NCI-H2107 treated with DMSO at 0.1 percent for 48 hours (cell line): Measurements from ENCODE around the gene IARS2.
A peak's percentile ranks its signal among the peaks of the same experiment; 100 is the strongest.
"Not testable (repeated sequence)": the region's sequence is repeated elsewhere in the genome, so short reads cannot be mapped to it uniquely, and the experiment has no call there.

Experiments used
- DNase-seq: peaks from one replicate; lab custom pipeline; 2025; ENCODE audit not compliant: unreplicated experiment; lab: John Stamatoyannopoulos, UW

Gene IARS2

DNA sequence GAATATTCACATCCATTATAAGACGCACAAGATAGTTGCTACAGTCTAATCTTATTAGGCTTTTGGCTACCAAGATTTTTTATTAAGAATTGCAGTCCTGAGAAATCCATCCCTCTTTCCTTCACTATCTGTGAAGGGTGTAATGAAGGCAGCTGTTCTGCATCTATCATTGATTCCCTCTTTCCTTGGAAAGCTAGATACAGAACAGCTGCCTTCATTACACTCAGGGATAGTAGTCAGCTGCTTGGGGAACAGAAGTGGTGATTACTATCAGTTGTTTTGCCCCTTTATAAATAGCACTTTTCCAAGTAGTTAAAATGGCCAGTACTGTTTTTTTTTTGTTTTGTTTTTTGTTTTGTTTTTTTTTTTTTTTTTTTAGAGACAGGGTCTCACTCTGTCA, 70.2 kb downstream of the IARS2 start:
- DNase-seq = no peak

DNA sequence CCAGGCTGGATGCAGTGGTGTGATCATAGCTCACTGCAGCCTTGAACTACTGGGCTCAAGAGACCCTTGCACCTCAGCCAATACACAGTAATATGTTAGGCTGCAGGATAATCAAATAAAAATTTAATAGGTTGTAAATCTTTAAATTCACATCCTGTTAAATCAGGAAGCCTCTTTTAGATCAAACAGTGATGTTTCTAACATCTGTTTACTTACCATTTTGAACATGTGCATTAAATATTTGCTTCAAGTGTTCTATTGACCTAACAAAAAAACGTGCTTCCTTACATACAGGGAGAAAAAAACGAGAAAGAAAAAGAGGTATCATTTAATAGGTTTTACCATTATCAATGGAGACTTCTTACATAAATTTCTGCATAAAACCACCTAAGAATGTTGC, 70.6 kb downstream of the IARS2 start:
- DNase-seq = no peak

DNA sequence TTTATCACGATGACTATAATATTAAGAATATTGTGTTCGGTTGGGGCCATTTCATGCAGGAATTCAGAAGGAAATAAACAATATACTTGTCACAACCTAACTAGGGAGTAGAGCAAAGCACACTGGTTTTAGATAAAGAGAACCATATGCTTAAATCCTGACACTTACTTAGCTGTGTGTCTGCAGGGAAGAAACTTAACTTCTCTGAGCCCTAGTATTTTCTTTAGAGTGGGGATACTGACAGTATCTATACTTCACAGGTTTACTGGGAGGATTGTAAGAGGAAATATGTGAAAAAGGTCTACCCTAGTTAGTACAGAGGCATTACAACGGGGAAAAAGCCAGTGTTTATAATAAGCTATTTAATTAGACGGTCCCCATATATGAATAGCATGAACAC, 72.9 kb downstream of the IARS2 start:
- no peak for DNase-seq

DNA sequence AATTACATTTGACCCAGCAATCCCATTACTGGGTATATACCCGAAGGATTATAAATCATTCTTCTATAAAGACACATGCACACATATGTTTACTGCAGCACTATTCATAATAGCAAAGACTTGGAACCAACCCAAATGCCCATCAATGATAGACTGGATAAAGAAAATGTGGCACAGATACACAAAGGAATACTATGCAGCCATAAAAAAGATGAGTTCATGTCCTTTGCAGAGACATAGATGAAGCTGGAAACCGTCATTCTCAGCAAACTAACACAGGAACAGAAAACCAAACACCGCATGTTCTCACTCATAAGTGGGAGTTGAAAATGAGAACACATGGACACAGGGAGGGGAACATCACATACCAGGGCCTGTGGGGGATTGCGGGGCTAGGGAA, 76.0 kb downstream of the IARS2 start:
- not testable (repeated sequence) for DNase-seq

DNA sequence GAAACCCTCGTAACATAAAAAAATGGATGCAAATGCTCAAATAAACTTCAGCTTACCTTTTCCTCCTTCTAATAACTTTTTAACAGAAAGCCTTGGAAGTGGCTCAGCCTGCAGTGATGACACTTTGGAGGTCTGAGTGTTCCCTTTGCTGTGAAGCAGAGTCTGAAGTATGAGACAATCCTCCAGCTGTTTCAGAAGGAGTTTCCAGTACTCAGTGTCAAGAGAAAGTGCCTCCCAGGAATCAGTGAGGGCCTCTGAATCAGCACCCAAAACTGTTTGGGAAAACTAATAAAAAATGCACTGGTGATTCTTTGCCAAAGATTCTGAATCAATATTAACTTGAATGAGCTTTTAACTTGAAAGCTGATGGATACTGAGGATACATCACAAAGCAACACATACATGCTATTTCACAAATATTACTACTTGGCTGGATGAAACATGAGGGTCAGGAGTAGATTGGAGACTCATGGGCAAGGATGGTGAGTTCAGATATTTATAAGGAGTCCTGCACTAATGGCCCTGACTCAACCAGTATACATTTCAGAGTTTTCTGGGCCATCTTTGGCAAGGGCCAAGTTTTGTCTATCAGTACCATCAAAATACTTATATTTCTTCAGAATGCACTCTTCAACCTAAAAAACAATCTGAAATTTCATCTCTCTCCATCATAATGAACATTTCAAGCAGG, 77.0 kb downstream of the IARS2 start:
- no peak for DNase-seq

DNA sequence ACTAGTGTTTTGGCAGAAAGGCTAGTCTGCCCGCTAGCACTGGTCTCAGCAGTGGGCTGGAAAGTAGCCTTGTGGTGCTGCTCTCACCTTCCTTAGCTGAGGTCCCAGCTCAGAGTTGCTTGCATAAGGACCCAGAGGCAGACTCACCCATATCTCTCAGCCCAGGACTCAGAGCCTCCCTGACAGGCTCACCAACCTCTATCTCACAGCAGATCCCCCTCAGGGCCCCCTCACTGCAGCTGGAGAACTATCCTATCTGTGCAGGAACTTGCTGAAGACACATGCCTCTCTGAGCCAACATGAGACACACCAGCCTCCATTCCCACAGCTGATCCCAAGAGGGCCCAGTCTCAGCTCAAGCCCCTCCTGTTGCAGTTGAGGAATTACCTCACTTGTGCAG, 82.6 kb downstream of the IARS2 start:
- no peak for DNase-seq

DNA sequence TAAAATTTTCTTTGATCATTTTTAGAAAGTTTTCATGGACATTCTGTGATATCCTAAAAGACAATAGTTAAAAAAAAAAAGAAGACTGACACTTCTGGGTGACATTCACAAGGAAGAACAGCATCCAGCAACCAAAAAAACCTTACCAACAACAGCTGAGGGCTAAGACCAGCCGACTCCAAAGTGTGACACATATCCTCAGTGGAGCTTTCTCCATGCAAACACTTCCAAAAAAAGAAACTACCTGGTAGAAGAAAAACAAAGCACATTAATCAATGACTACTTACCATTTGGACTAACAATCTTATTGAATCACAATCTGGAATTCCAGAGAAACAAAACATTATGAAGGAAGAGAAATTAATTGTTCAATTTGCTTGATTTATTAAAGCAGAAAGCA, 88.2 kb downstream of the IARS2 start:
- no peak for DNase-seq

DNA sequence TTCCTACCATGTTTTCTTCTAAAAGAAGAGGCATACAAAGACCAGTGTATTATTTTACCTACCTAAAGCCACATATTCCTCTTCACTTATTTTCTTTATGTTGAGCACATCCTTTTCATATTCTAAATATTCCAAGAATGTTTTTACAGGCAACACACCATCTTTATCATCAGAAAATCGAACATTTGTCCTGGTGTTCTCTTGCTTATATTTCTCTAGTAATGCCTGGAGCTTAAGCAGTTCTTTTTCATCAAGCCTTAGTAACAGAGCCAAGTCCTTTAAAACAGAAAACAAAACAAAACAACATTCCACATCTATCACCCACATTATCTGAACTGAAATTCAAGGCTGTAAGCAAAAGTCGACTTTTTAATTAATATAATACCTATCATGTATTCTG, 88.7 kb downstream of the IARS2 start:
- DNase-seq = no peak

DNA sequence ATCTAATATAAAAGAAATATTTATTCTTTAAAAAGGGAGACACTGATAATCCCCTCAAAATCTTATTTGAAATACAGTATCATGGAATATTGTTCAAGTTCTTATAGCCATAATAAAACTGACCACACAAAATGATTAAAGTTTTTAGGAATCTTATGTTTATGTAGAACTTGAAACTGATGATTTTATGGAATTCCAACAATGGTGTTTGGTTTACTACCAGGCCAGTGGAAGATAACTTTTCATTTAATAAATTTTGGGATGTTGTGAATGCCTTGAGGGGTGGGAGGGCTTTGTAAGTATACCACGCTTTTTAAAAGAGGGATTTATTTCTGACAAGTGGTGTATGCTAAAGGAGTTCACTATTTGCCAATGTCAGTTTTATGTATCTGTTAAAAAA, 90.6 kb downstream of the IARS2 start:
- no peak for DNase-seq

DNA sequence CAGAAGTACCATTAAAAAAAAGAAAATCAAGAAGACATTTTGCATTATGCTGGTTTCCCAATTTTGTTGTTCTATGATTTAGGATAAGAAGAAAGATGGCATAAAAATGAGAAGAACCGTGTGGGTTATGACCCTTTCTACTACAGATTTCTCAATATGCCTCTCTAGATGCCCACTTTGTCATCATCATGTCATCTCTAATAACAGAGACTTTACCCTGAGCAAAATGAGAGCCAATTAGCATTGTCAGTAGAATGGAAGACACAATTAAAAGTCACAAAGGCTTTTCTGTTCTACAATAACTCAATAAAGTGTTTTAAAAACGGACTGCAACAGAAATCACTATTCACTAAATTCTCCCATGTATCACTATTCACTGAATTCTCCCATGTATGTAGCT, 92.8 kb downstream of the IARS2 start:
- no peak for DNase-seq

DNA sequence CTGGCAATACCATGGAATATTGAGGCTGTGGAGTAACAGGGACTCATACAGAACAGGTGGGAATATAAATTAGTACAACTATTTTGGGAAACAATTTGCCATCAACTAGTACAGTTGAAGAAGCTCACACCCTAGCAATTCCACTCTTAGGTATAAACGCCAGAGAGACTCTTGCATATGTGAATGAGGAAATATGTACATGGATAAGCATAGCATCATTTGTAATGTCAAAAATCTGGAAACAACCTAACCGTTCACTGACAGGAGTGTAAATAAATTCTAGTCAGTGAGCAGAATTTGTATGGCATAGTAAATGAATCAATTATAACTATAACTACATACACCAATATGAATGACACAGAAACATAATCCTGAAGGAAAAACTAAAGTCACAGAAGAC, 94.6 kb downstream of the IARS2 start:
- no peak for DNase-seq

DNA sequence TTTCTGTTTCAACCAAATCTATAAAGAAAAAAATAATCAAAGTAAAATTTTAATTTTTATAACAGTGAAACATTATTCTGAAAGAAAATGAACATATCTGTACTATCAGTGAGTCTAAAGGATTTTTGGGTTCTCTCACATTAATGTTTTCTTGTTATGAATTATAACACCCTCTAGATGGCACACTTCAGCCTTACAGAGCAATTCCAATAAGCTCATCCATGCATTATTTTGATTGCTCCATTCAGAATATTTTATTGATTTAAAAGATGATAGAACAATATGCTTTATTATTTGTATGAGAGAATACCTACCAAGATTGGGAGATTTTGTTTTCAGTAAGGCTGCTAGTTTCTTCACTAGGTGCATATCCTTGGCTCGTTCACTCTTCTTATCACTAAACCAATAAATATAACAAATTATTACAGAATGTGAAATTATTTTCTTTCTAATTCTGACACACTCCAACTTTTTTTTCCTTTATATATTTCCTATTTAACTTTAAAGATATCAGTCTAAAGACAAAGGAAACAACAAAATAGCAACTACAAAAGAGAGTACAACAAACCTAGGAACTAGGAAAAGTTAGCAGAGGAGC, 95.9 kb downstream of the IARS2 start:
- DNase-seq = peak; percentile 54

DNA sequence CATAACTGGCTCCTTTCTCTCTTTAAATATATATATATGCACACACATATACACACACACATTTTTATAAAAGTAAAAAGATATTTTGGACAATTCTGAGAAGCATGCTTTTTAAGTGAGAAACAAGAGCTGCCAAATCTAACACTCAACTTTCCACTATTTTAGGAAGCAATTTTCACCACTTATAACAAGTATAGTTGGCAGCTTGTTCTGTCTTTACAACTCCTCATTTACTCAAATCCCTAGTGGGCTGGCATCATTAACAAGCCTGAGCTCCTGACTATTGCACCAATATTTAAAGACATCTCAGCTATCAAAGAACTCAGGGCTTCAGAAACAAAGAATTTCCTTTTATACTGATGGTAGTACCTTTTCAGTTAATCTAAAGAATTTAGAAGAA, 101.8 kb downstream of the IARS2 start:
- no peak for DNase-seq
